ENCODE results near the gene SLC24A3.

Gene SLC24A3

GRCh38 chr20:19426356-19426755 is 213.9 kb downstream of the SLC24A3 start:
- no peak for DNase-seq (ENCODE audit: low read depth, low spot score)

DNA sequence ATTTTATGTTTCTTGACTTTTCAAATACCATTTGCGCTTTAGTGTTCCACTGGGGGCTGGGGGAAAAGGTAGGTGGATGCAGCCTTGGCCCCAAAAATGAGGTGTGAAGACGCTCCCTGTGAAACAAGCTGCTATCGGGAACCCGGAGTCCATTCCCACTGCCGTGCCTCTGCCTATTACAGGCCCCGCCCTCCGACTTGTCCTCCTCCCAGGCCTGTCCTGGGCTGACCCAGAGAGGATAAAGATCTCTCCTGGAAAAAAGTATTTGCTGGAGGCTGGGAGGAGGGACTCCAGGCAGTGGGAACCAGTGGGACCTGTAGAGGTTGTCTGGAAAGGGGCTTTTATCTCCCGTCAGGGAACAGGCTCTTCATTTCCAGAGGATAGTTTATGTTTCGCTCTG is 215.0 kb downstream of the SLC24A3 start:
- DNase-seq (ENCODE audit: low read depth, low spot score) = no peak

GRCh38 chr20:19427913-19428312 is 215.5 kb downstream of the SLC24A3 start:
- DNase-seq (ENCODE audit: low read depth, low spot score) = no peak

DNA sequence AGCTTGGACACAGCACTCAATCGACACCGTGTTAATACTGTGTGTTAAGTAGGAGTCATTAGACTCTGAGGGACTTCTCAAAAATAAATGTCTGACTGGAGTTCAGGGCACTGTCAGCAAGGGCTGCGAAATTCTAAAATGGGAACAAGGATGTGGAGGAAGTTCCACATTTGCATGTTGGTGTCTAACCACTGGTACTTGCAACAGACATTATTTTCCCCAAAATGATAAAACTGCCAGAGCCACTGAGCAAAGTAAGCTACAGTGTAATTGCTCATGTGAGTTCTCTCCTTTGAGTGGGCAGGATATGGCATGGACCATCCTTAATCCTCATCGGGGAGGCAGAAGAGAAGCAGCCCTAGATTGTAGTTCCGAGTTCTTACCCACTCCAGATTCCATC is 215.9 kb downstream of the SLC24A3 start:
- DNase-seq (ENCODE audit: low read depth, low spot score) = no peak

GRCh38 chr20:19429538-19429937 is 217.1 kb downstream of the SLC24A3 start:
- no peak for DNase-seq (ENCODE audit: low read depth, low spot score)

- DNase-seq (ENCODE audit: low read depth, low spot score) = no peak
Observed at GRCh38 chr20:19430641-19431315, 218.3 kb downstream of the SLC24A3 start.

DNA sequence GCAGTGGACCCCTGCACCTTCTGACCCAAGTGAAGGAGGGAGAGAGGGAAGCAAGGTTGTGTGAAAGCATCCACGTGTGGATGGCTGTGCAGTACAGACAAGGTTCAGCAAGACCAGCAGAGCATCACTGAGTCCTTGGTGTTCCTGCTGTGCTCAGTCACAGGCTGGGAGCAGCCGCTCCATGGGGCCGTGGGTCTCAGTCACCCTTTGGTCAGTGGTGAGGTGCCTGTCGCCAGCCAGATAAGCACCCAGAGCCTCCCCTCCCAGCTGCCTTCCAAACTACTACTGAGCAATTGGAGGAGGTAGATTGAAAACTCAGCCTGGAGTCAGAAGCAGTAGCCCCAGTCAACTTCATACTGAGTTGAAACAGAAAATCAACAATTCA is 218.9 kb downstream of the SLC24A3 start:
- DNase-seq (ENCODE audit: low read depth, low spot score) = no peak

- DNase-seq (ENCODE audit: low read depth, low spot score) = no peak
Observed at GRCh38 chr20:19431906-19432305, 219.5 kb downstream of the SLC24A3 start.

DNA sequence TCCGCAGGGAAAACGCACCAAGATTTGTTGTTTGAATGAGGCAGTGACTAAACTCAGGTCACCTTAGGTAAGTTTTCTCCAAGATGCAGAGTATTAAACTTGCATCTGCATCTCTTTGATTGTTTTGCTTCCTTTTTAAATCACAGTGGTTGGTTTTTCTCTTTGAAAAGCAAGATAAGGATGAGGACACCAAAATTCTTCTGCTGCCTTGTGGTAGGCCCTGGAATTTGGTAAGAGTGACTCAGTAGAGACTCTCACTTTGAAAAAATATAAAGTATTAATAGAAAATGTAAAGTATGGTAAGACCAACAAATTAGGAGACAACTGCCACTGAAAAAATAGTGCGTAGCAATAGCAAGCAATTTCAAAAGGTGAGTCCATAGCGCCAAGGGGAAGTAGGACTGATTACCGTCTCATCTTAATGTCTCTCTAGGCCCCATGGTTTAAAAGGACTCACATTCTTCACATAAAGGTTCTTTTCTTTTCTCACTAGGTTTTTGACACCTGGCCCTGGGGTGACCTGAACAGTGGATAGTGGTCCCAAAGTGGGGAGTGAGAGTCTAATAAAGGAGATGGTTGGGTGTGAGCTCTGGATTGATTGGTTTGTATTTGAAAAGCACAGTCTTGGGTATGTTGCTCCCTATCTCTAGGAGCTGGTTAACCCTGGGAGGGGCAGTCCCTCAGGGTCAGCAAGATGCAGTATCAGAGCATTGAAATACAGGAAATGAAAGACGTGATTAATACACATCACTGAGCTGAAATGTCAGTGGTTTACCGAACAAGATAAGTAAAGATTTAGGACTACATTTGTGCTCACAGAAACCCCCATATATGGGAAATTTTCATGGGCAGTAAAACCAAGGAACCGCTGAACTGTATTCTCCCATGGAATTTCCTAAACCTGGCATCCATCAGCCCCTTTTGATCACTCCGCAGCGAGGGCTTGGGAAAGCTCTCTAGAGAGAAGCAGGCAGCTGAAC is 221.2 kb downstream of the SLC24A3 start:
- DNase-seq (ENCODE audit: low read depth, low spot score) = no peak

GRCh38 chr20:19435316-19435715 is 222.9 kb downstream of the SLC24A3 start:
- DNase-seq (ENCODE audit: low read depth, low spot score) = no peak

GRCh38 chr20:19435821-19436220 is 223.4 kb downstream of the SLC24A3 start:
- no peak for DNase-seq (ENCODE audit: low read depth, low spot score)

- no peak for DNase-seq (ENCODE audit: low read depth, low spot score)
Observed at GRCh38 chr20:19438488-19438887, 226.0 kb downstream of the SLC24A3 start.

- no peak for DNase-seq (ENCODE audit: low read depth, low spot score)
Observed at GRCh38 chr20:19440660-19441527, 228.5 kb downstream of the SLC24A3 start.

DNA sequence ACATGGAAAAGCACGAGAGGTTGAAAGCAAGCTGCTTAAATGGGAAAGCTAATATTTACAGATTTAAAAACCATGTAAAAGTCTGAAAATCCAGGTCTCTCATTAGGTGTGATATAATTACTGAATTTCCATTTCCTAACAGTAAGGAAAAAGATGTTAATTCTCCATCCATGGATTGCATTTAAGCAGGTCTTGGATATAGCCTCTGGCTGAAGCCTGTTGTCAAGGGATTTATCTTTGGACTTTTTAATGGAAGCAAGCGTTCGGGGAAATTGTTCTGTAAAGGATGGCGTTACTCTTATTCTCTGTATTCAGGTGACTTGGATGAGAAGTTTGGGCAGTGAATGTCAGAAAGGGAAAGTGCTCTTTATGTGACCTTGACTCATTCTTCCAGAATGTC is 233.8 kb downstream of the SLC24A3 start:
- DNase-seq (ENCODE audit: low read depth, low spot score) = no peak

- no peak for DNase-seq (ENCODE audit: low read depth, low spot score)
Observed at GRCh38 chr20:19448632-19449031, 236.2 kb downstream of the SLC24A3 start.

DNA sequence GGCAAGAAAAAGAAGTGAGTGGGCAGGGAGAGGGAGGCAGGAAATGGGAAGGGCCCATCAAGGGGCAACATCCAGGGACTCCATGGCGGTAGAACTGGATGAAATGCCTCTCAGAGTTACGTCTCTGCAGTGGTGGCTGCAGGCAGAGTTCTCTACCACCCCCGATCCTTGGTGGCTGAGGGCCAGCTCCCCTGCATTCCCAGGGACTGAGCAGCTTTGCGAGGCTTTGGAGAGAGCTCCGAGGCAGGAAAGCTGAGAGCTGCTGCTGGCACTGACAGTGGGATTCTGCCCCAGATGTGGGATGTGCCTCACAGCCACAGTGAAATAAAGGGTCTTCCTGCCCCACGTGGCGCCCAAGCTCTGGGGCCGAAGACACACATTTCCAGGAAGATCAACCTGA is 236.6 kb downstream of the SLC24A3 start:
- no peak for DNase-seq (ENCODE audit: low read depth, low spot score)

GRCh38 chr20:19451231-19451922 is 238.9 kb downstream of the SLC24A3 start:
- no peak for DNase-seq (ENCODE audit: low read depth, low spot score)

DNA sequence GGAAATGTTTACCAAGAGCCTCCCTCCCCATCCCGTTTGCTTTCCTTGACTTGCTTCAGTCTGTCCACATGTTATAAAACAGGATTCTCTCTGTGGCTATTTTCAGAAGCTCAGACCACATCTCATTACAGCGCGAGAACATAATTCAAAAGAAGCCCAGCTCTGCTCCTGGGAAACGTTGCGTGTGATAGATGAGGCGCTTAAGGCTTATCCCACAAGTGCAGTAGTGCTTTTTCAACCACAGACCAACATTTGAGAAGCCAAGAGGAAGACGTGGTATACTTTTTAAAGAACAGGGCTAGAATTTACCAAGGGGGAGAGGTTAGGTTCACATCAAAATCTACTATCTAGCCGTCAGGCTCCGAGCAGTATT is 239.5 kb downstream of the SLC24A3 start:
- DNase-seq (ENCODE audit: low read depth, low spot score) = no peak

GRCh38 chr20:19453410-19453809 is 241.0 kb downstream of the SLC24A3 start:
- no peak for DNase-seq (ENCODE audit: low read depth, low spot score)

- DNase-seq (ENCODE audit: low read depth, low spot score) = no peak
Observed at GRCh38 chr20:19453862-19454261, 241.4 kb downstream of the SLC24A3 start.

Measured in activated CD4-positive, CD25-positive, alpha-beta regulatory T cell treated with anti-CD3 and anti-CD28 coated beads, Interleukin-2, amount 50 U/mL, for 16 hours (primary cell).